IPS-NIHi7 (cell line): Measurements from ENCODE around the gene MCTP1.

Experiments
- DNase-seq: peaks from one replicate; pipeline ENCODE4 v3.0.0; 2012; ENCODE audit warnings: mixed read lengths; ENCODE audit errors: extremely low spot score

MCTP1 gene

GRCh38 chr5:95124101-95124500 is 160.8 kb downstream of the MCTP1 start:
- no peak for DNase-seq

DNA sequence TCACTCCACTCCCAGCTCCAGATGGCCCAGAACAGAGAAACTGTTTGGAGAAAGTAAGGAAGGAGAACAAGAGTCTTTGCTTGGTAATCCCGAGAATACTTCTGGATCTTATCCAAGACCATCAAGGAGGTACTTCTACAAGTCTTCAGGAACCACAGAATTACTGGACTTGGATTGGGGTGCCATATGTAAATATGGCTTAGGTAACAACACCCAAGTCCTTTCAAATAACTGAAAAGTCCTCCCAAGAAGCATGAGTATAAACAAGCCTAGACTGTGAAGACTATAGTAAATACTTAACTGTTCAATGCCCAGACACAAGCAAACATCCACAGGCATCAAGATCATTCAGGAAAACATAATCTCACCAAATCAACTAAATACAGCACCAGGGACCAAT is 170.0 kb downstream of the MCTP1 start:
- DNase-seq = no peak

GRCh38 chr5:95114305-95114704 is 170.6 kb downstream of the MCTP1 start:
- DNase-seq = no peak

GRCh38 chr5:95113489-95113888 is 171.4 kb downstream of the MCTP1 start:
- peak; percentile 32 for DNase-seq

- DNase-seq = no peak
Measured at GRCh38 chr5:95111141-95111540, 173.8 kb downstream of the MCTP1 start.

DNA sequence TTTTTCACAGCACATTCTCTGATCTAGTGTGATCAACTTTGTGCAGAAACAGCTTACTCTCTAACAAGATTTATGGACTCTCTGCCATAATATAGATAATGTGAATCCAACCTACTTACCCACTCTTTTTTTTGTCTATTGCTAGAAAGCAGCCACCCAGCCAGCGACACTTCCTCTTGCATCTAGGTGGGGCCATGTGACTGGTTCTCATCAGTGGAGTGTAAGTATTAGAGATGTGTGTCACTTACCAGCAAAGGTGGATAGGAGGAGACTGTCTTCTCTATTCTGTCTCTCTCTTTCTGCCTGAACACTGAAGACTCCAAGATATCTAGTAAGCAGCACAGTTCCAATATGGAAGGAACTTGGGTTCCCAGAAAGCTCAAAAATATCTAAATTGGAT is 174.8 kb downstream of the MCTP1 start:
- no peak for DNase-seq

DNA sequence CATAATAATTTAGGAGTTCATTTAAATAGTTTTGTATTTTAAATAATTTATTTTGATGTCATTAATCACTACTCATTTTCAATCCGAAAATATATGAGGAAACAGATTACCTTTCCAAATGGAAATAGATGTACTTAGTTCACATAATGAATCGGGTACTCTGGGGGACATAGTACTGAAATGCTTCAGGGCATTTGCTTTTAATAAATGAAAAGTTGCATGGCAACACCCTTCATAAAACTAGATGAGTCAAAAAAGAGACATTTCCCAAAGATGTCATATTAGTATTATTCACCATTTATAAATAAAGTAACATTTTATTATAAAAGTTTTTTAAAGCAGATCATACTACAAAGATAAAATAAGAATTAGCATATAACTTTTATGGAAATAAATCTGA is 177.8 kb downstream of the MCTP1 start:
- DNase-seq = no peak

DNA sequence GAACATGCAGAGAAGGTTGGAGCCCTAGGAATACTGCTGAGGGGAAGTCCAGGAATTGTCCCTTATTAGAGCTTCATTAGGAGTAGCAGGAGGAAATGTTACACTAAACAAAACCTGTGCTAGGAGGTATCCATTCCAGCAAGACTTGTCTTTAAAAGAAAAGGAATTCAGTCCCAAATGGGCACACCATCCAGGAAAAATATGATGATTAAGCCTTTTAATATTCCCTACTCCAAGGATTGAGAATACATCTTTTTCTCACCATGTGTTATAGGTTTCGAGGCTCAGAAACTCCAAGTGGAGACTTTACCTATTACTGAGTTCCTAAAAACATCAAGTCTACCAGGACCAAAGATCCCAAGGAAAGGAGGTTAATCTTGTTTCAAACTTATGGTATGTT is 179.3 kb downstream of the MCTP1 start:
- no peak for DNase-seq

DNA sequence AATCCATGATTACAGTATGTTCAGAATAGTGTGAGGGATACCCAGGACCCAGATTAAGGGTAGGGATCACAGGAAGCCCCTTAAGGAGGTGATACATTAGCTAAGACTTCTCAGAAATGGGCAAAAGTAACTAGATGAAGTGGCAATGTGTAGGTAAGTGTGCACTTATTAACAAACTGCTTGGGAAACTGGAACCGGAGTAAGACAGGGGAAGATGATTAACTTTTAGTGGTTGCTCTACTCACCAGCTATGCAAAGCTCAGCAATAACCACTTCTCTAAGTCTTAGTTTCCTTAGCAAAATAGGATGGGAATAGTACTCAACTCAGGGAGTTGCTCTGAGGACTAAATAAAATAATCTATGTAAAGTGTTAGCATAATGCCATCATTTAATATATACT is 182.2 kb downstream of the MCTP1 start:
- DNase-seq = no peak

GRCh38 chr5:95102080-95102479 is 182.8 kb downstream of the MCTP1 start:
- no peak for DNase-seq

DNA sequence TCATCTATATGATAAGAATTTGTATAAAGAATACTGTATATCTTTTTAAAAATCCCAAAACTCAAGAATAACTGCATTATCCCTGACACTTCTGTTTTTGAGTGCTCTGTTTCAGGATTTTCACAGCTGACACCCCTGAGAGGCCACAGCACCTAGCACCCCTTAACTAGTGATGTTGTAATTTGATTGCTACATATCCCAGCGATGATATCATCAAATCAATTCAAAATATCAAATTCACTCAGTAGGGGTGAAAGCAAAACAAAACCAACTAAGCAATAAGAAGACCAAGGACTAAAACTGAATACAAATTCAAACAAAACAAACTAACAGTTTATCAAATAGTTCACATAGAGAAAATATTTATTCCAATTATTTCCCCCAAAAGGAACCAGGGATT is 184.3 kb downstream of the MCTP1 start:
- no peak for DNase-seq

GRCh38 chr5:95098012-95098411 is 186.9 kb downstream of the MCTP1 start:
- no peak for DNase-seq

GRCh38 chr5:95093211-95093610 is 191.7 kb downstream of the MCTP1 start:
- no peak for DNase-seq

DNA sequence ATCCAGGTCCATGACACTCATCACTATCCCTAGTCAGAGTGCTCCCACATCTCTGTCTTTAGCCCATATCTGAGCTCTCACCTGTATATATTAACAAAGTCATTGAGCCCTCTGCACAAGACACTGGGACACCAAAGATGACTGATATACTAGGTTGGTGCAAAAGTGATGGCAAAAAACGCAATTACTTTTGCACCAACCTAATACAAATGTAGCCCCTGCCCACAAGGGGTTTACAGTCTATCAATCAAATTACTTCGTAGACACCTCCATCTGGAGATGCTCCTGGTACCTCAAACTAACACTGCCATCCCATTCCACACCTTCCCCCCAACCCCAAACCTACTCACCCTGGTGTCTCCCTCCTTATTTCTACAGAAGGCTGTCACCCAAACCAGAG is 194.1 kb downstream of the MCTP1 start:
- DNase-seq = no peak

DNA sequence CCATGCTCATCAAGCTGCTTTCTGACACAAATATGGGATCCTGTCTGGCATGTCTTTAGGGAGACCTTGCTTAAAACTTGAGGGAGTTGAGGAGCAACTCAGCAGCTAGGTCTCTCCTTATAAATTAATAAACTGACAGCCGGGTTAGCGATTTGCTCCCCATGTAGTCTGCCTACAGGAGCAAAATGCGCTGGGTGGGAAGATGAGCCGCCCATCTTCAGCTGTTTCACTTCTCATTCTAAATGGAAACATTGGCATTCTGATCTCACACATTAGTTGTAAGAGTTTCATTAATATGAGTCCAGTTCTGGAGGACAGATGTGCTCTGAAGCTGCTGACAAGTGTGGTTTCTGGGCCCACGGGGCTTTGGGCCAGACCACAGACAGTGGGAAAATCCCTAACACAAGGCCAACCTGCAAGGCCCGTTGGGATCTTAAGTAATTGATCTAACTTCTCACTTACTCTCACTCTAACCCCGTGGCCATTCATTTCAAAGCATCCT is 197.0 kb downstream of the MCTP1 start:
- DNase-seq = no peak

GRCh38 chr5:95086927-95087815 is 197.7 kb downstream of the MCTP1 start:
- DNase-seq = no peak

- no peak for DNase-seq
Measured at GRCh38 chr5:95084757-95085156, 200.1 kb downstream of the MCTP1 start.

DNA sequence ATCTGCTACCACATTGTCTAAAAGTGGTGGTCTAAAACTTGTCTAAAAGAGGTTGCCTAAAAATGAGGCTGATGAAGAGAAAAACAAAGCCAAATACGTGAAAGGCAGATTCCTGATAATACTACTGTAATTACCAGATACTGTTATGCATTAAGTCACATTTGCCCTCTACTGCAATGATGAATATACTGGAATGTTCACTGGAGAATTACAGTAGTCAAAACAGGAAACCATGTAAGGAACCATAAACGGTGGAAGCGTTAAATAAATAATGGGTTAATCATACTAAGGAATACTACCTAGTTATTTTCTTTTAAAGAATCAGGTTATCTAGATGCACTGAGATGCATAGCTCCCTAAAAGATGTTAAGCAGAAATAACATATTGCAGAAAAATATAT is 201.3 kb downstream of the MCTP1 start:
- DNase-seq = no peak

GRCh38 chr5:95081982-95082381 is 202.9 kb downstream of the MCTP1 start:
- DNase-seq = no peak

DNA sequence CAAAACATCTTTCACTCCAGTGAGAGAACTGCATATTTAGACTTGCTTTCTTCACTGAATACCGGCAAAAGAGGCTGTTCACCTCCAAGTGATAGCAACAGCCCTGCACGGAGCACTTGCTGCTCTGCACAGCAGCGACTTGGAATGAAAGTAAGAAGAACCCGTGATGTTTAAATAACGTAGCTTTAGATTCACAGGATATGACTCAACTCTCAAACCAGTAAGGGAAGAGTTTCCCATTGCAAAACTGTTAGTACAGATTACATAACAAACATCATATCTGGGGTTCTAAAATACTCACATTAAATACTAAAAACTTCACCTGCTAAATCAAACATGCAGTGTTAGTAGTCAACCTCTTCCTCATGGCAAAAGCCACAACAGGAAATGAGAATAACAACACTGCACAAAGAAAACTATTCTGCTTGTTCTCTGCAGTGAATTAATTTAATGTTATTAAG is 203.4 kb downstream of the MCTP1 start:
- peak; percentile 17 for DNase-seq

DNA sequence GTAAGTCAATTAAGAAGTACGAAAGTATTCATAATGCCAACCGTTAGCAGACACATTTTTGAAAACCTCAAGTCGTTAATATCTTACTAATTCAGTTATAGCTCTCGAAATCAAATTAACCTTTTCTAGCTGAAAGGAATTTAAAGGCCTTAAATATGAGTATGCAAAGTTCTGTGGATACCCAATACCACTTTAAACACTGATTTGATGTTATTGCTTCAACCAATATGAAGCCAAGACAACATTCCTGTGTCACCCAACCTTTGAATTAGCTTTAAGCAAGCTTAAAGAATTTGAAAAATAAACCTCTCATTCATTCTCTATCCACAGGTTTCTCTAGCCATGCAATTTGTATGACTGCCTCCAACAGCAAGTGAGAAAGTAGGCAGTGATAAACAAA is 204.5 kb downstream of the MCTP1 start:
- DNase-seq = no peak

GRCh38 chr5:95080030-95080429 is 204.9 kb downstream of the MCTP1 start:
- DNase-seq = no peak

DNA sequence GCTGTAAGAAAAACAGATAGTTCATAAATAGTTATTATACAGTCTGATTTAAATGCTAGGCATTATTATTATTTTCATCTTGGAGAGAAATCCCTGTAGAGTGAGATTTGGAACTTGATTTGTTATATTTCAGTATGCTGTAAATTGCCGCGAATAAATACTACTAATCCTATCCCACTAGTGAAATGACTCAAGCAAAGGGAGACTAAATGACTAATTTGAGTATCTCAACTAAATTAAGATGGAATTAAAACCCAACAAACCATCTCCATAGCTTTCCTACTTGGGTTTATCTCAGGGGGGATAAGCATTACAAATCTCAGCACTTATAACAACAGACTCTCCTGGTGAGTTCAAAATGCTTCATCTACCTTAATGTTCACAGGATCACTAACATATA is 206.0 kb downstream of the MCTP1 start:
- DNase-seq = no peak
